GM18951 (cell line): ENCODE data around the gene OCSTAMP.
A peak's percentile ranks its signal among the peaks of the same experiment; 100 is the strongest.

ENCODE experiments used
- POLR2A ChIP-seq: IDR thresholded peaks from 4 replicates; pipeline ENCODE4 v1.6.1; 2011; ENCODE audit warnings: mild to moderate bottlenecking; ENCODE audit not compliant: insufficient read length, insufficient read depth; ENCODE audit errors: extremely low read depth
- in situ Hi-C: fragments of 300-500 bp; cut with MboI; formaldehyde crosslinking; loops from one replicate; pipeline ENCODE4 v1.12.0; 2022; ENCODE audit warnings: low sequenced_read_pairs, mixed read lengths, inconsistent platforms; ENCODE audit not compliant: unreplicated experiment

OCSTAMP gene

GRCh38 chr20:46555370-46555956 lies 5.0 kb upstream of the OCSTAMP start:
- in situ Hi-C loops: no loop called here
- no peak for TF ChIP-seq POLR2A

- TF ChIP-seq POLR2A: no peak
- in situ Hi-C loops: no loop called here
These were observed 4.4 kb upstream of the OCSTAMP start for GRCh38 chr20:46554828-46555227.

GRCh38 chr20:46553926-46554325 lies 3.5 kb upstream of the OCSTAMP start:
- in situ Hi-C loops: no loop called here
- TF ChIP-seq POLR2A: no peak

GRCh38 chr20:46552460-46553420 lies 2.3 kb upstream of the OCSTAMP start:
- TF ChIP-seq POLR2A: no peak
- in situ Hi-C loops: no loop called here

- TF ChIP-seq POLR2A: peak; percentile 29
- in situ Hi-C loops: no loop called here
These were observed 1.3 kb upstream of the OCSTAMP start for GRCh38 chr20:46551522-46552381.

- TF ChIP-seq POLR2A: no peak
- in situ Hi-C loops: no loop called here
These were observed 1.1 kb downstream of the OCSTAMP start for GRCh38 chr20:46549188-46549972.

- in situ Hi-C loops: no loop called here
- TF ChIP-seq POLR2A: no peak
These were observed 1.8 kb downstream of the OCSTAMP start for GRCh38 chr20:46548688-46549087.

- TF ChIP-seq POLR2A: no peak
- in situ Hi-C loops: no loop called here
These were observed 2.5 kb downstream of the OCSTAMP start for GRCh38 chr20:46547995-46548394.

- TF ChIP-seq POLR2A: no peak
- in situ Hi-C loops: no loop called here
These were observed 3.5 kb downstream of the OCSTAMP start for GRCh38 chr20:46546936-46547335.

- TF ChIP-seq POLR2A: no peak
- in situ Hi-C loops: no loop called here
These were observed 4.2 kb downstream of the OCSTAMP start for GRCh38 chr20:46546298-46546697.

GRCh38 chr20:46545827-46546138 lies 4.7 kb downstream of the OCSTAMP start:
- in situ Hi-C loops: no loop called here
- no peak for TF ChIP-seq POLR2A

- no peak for TF ChIP-seq POLR2A
- in situ Hi-C loops: no loop called here
These were observed 5.2 kb downstream of the OCSTAMP start for GRCh38 chr20:46545077-46545826.
